ENCODE measurements around the gene TMPRSS6. TPM values are rescaled to one million over a fixed set of nuclear protein-coding genes. Genes with fewer than 3 reads are reported as not detected.

TMPRSS6 gene
- total and polyA plus RNA-seq, 2 of the 8 experiments (the other 6 are each of a cell fraction or from before 2014, with no cell fraction given) = 0.02 TPM; not detected in 1

DNA sequence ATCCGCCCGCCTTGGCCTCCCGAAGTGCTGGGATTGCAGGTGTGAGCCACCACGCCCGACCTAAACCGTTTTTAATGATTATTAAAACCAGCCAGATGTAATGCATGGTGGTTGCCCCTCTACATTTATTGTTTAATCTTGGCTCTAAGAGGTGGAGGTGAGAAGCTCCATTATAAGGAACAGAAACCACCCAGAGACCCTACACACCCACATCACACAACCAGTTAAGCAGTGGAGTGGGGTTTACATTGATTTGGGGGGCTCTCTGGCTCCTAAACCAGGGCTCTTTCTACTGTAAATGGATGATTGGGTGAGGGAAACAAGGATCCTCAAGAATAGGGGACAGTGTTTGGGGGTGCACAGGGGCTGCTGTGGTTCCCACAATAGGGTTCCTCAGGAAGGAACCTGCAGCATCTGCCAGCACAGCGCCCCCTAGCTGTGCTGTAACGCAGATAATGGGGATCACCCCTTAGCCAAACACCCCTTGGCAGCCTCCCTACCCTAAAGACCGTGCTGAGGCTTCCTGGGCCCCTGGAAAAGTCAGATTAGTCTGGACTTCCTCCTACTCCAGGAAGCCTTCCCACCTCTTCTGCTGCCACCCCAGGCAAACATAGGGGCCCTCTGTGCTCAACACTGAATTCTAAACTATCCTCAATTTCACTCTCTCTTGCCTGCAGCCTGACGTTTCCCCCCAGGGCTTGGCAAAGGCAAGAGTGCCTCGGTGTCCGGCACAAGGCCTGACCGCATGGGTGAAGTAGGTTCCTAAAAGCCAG is 87.6 kb downstream of the TMPRSS6 start (continued):
- TF ChIP-seq RAD21 (IDR thresholded peaks at IDR 0.05 in 1 of 2, conservative IDR thresholded peaks at IDR 0.05 in 1 of 2; ENCODE audit: low read depth in 2 of 2, low read length in 2 of 2) = peak; percentile 17 to 47; a peak in 3 of 4 replicates
